C4-2B (cell line): ENCODE measurements around the gene CD1B.
"Not testable (repeated sequence)": the region's sequence is repeated elsewhere in the genome, so short reads cannot be mapped to it uniquely, and the experiment has no call there.

Experiments used
- H3K27ac ChIP-seq: fragments of 450-650 bp; 2 replicates; pipeline ENCODE4 v1.5.1; 2017
- CTCF ChIP-seq: fragments of 450-650 bp; conservative IDR thresholded peaks from 2 replicates; pipeline ENCODE4 v1.5.1; 2017; ENCODE audit warnings: mild to moderate bottlenecking
- ZFX ChIP-seq: fragments of 450-650 bp; IDR thresholded peaks from 2 replicates; pipeline ENCODE4 v1.6.1; 2017

The CD1B gene

GRCh38 chr1:158331481-158332150, at the start of gene CD1B:
Gene CD1B, minus strand, starts transcription at chr1:158331531. Its CDS starts 108 bp downstream, at chr1:158331423.
- no peak within 1 kb of the TSS for H3K27ac ChIP-seq
- TF ChIP-seq CTCF (no peak), ZFX (no peak)

GRCh38 chr1:158374860-158375259, 43.5 kb upstream of the CD1B start:
- TF ChIP-seq CTCF (no peak), ZFX (no peak)
- no peak overlapping the region for H3K27ac ChIP-seq

- not testable (repeated sequence) for H3K27ac ChIP-seq
Measured at GRCh38 chr1:158374101-158374500, 42.8 kb upstream of the CD1B start.

- TF ChIP-seq CTCF (no peak), ZFX (no peak)
- H3K27ac ChIP-seq = no peak overlapping the region
Measured at GRCh38 chr1:158371188-158371953, 40.0 kb upstream of the CD1B start.

- H3K27ac ChIP-seq = no peak overlapping the region
- TF ChIP-seq ZFX (no peak), CTCF (no peak)
Measured at GRCh38 chr1:158366783-158367182, 35.5 kb upstream of the CD1B start.

- H3K27ac ChIP-seq = no peak overlapping the region
- no peak for TF ChIP-seq CTCF
- no peak for TF ChIP-seq ZFX
Measured at GRCh38 chr1:158362941-158363340, 31.6 kb upstream of the CD1B start.

GRCh38 chr1:158362482-158362881, 31.2 kb upstream of the CD1B start:
- H3K27ac ChIP-seq = no peak overlapping the region
- TF ChIP-seq ZFX (no peak), CTCF (no peak)
